LNCAP (cell line): ENCODE data around the gene DYDC2.

Experiments used
- CTCF ChIP-seq: fragments of 450-650 bp; IDR thresholded peaks from 2 replicates; pipeline ENCODE4 v1.5.1; 2017; ENCODE audit warnings: mild to moderate bottlenecking

Gene DYDC2

GRCh38 chr10:80400136-80400804, 43.7 kb downstream of the DYDC2 start:
- no peak for TF ChIP-seq CTCF

GRCh38 chr10:80405035-80405434, 48.5 kb downstream of the DYDC2 start:
- no peak for TF ChIP-seq CTCF

GRCh38 chr10:80405626-80406025, 49.0 kb downstream of the DYDC2 start:
- TF ChIP-seq CTCF, result no peak

- no peak for TF ChIP-seq CTCF
These were observed 49.6 kb downstream of the DYDC2 start for GRCh38 chr10:80406204-80406603.

- no peak for TF ChIP-seq CTCF
These were observed 51.2 kb downstream of the DYDC2 start for GRCh38 chr10:80407812-80408241.

- TF ChIP-seq CTCF, result no peak
These were observed 51.9 kb downstream of the DYDC2 start, which contains the start of gene PRXL2A for GRCh38 chr10:80408242-80409101. TSS of gene PRXL2A (plus strand) at chr10:80408551. CDS start at chr10:80420468, 11,917 bp downstream.

GRCh38 chr10:80409121-80409520, 52.5 kb downstream of the DYDC2 start:
- no peak for TF ChIP-seq CTCF
